RPMI8226 (cell line): ENCODE measurements around the gene PAK1IP1.
"Not testable (repeated sequence)": the region's sequence is repeated elsewhere in the genome, so short reads cannot be mapped to it uniquely, and the experiment has no call there.

Experiments
- DNase-seq: peaks from one replicate; pipeline ENCODE4 v3.0.0-alpha.2; 2015

The PAK1IP1 gene

DNA sequence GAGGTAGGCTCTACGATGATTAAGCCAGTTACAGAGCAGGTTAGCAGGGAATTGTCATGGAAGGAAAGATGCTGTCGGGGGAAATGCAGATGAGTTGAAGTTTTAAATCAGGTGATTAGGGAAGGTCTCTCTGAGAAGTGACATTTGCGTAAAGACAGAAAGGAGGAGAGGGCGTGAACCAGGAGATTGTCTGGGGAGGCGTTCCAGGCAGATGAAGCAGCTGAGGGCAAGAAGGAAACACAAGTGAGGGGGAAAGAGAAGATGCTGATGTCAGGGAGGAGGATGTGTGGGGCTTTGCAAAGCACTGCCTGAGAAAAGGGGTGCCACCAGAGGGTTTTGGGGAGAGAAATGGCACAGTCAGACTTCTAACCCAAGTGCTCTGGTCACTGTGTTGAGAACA, 50.3 kb downstream of the PAK1IP1 start:
- DNase-seq, result no peak

DNA sequence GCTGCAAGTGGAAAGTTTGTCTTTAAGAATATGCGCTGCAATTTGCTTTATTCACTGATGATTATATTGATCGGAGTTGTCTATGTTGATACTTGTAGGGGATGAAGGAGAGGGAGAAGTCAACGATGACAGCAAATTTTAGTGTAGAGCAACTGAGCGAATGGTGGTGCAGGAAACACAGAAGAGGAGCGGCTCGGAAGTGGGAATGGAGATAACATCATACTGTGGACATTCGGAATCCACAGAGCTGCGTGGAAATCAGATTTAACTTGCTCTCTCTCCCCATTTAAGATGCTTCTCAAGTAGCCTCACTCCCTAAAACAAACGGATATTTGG, 52.1 kb downstream of the PAK1IP1 start:
- DNase-seq, result no peak

DNA sequence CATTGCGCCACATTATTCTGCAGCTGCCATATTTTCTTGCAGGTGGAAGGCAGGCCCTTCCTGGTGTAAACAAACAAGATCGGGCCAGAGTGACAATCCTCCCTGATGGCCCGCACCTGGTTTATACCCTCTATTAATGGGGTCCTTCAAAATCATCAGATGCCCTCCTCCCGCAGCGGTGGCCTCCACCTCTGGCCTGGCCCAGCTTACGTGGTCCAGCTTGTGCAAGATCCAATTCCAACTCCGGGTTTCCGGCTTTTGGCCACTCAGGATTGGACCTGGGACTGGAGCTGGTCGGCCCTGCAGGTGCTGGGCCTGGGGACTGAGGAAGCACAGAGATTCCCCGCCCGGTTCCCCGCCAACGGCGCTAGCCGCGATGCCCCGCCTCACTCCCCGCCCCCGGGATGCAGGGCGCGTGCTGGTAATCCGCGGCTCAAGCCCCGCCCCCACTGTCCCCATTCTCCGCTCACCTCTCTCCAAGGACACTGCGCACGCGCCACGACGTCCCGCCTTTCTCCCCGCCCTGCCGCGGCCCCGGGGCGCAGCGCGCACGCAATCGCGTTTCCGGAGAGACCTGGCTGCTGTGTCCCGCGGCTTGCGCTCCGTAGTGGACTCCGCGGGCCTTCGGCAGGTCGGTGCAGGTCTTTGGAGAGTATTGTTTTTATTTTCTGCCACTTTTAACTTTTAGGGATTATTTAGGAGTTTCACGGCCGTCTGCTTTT, 52.6 kb downstream of the PAK1IP1 start, which contains the start of gene TMEM14B:
TSS of gene TMEM14B (plus strand) at position 555 of the 722 bp plus-strand sequence. CDS start 1,441 bp downstream, outside the sequence.
- DNase-seq, result peak; percentile 100

DNA sequence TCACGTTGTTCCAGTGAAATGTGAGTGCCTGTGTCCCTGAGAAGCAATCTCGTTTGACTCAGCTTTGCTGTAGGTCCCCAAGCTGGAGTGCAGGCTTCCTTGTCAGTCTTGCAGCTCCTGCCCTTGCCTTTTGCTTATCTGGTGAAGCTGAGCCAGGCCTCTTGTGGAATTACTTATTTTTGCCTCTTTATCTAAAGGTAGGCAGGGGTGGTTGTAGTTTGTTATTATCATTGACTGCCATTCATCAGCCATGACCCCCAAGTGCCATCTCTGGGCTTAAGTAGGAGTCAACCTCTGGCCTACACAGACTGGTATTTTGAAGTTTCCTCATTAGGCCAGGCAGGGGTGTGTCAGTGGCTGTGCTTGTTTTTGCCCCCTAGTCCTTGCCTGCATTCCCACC, 55.0 kb downstream of the PAK1IP1 start:
- DNase-seq, result no peak

DNA sequence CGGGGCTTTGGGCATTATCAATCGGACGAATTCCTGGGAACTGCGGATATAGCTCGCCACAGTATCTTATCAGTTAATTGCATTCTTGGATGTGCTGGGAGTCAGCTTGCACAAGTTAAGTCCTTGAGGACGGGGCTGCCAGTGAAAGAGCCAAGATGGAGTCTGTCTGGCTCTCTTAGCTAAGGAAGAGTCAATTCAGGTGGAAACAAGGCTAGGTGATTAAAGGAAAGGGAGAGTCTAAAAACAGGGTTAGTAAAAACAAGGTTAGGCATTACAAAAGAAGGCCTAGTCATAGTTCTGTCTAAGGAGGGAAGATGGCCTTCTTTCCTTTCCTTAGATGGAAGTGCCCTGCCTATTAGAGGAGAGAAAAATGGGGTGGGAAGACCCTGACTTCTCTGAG, 55.8 kb downstream of the PAK1IP1 start:
- DNase-seq, result not testable (repeated sequence)

DNA sequence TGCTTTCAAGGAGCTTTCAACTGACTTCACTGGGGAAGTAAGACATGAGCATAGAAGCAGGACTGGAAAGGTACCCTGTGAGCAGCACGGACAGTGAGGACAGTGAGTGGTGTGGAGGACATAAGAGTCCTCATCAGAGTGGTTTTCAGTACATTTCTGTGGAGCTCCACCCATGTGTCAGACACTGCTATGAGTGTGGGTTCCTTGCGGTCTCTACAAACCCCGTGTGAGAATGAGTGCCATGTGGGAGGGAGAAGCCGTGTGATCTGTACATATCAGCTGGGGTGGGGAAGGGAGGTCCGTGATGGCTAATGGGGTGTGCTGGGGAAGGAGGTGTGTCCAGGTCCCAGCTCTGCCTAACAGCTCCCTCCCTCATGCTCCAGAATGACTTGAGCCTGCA, 57.0 kb downstream of the PAK1IP1 start:
- not testable (repeated sequence) for DNase-seq

DNA sequence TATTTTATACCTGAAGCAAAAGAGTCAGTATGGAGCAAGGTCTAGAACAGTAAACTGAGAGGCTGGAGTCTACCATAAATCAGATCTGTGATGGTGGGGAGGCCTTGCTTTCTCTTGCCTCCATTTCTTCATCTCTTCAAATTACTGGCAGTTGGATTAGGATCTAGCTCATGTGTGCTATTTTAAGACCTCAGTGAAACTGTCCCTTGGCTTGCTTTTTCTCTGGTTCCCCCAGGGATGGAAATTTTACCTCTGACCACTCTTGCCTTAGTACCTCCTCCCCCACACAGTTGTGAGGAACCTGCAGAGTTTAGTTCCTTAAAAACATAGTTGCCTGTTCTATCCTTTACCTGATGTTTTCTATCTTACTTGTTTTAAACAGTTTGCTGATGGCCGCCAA, 61.3 kb downstream of the PAK1IP1 start:
- no peak for DNase-seq
